Regular cardiac myocyte (primary cell): Measurements from ENCODE around the gene CALML5. TPM values are rescaled to one million over a fixed set of nuclear protein-coding genes. Genes with fewer than 3 reads are reported as not detected.

Experiments
- total RNA-seq: library from RNA; depleted of rRNA; stranded (reverse); fragments of >200 nt; gene quantifications from 2 replicates; pipeline ENCODE4 v1.2.3, GENCODE V29; 2014

CALML5 gene
- total RNA-seq: not detected in 2 replicates

GRCh38 chr10:5499493-5500140 is at the start of gene CALML5:
CALML5 (minus strand) TSS chr10:5499570; CDS start chr10:5499438, 132 bp downstream.

GRCh38 chr10:5524641-5525560 is 25.5 kb upstream of the CALML5 start, which contains the start of gene CALML3:
CALML3 (plus strand) TSS chr10:5524961; CDS start chr10:5525086, 125 bp downstream.

Other genes starting within 250 kb of the CALML5 start
- not detected in 2 replicates for gene UCN3, start 134.6 kb downstream of the CALML5 start, total RNA-seq
- gene TUBAL3, start 94.7 kb downstream of the CALML5 start, total RNA-seq: under 0.01 TPM in 1 of 2 replicates, not detected in the other
- gene NET1, start 87.0 kb downstream of the CALML5 start, total RNA-seq: 22.6 and 38.3 TPM in 2 replicates
- gene CALML3, start 25.4 kb upstream of the CALML5 start, total RNA-seq: not detected in 2 replicates
- 8.2 and 13.0 TPM in 2 replicates for gene ASB13, start 167.0 kb upstream of the CALML5 start, total RNA-seq
- gene TASOR2, start 185.3 kb upstream of the CALML5 start, total RNA-seq: 83.7 and 87.6 TPM in 2 replicates